HEK293T (cell line): Measurements from ENCODE around the gene DHRS13.

Experiments
- ARNT ChIP-seq: fragments of 450-650 bp; IDR thresholded peaks from 2 replicates; pipeline ENCODE4 v1.6.1; 2017; ENCODE audit warnings: mild to moderate bottlenecking
- BHLHE40 ChIP-seq: fragments of 450-650 bp; IDR thresholded peaks from 2 replicates; pipeline ENCODE4 v1.6.1; 2016; ENCODE audit warnings: mild to moderate bottlenecking, moderate library complexity, borderline replicate concordance
- ELF4 ChIP-seq: fragments of 450-650 bp; IDR thresholded peaks from 2 replicates; pipeline ENCODE4 v1.6.1; 2017; ENCODE audit warnings: antibody characterized with exemption
- FOXA1 ChIP-seq: fragments of 450-650 bp; IDR thresholded peaks from 2 replicates; pipeline ENCODE4 v1.6.1; 2016; ENCODE audit warnings: mild to moderate bottlenecking
- FOXK2 ChIP-seq: fragments of 450-650 bp; IDR thresholded peaks from 2 replicates; pipeline ENCODE4 v1.6.1; 2016; ENCODE audit warnings: mild to moderate bottlenecking
- FOXM1 ChIP-seq: fragments of 450-650 bp; IDR thresholded peaks from 2 replicates; pipeline ENCODE4 v1.6.1; 2017; ENCODE audit warnings: mild to moderate bottlenecking, borderline replicate concordance
- LEF1 ChIP-seq: fragments of 450-650 bp; IDR thresholded peaks from 2 replicates; pipeline ENCODE4 v1.6.1; 2017; ENCODE audit warnings: mild to moderate bottlenecking, borderline replicate concordance
- NFRKB ChIP-seq: fragments of 450-650 bp; IDR thresholded peaks from 2 replicates; pipeline ENCODE4 v1.6.1; 2016; ENCODE audit warnings: mild to moderate bottlenecking, moderate library complexity
- PKNOX1 ChIP-seq: fragments of 450-650 bp; IDR thresholded peaks from 2 replicates; pipeline ENCODE4 v1.6.1; 2016
- SP1 ChIP-seq: fragments of 450-650 bp; IDR thresholded peaks from 2 replicates; pipeline ENCODE4 v1.6.1; 2017
- ZNF384 ChIP-seq: fragments of 450-650 bp; IDR thresholded peaks from 2 replicates; pipeline ENCODE4 v1.6.1; 2016

GRCh38 chr17:28849281-28849680, 53.6 kb downstream of the DHRS13 start:
- no peak for TF ChIP-seq NFRKB
- TF ChIP-seq SP1, result no peak
- TF ChIP-seq PKNOX1, result no peak
- no peak for TF ChIP-seq ZNF384
- no peak for TF ChIP-seq FOXA1
- TF ChIP-seq ELF4, result no peak
- TF ChIP-seq BHLHE40, result no peak
- TF ChIP-seq ARNT, result no peak
- no peak for TF ChIP-seq FOXM1
- no peak for TF ChIP-seq LEF1
- no peak for TF ChIP-seq FOXK2
